Brain microvascular endothelial cell (primary cell): ENCODE data around the gene VWA2.

ENCODE experiments used
- DNase-seq: peaks from one replicate; pipeline ENCODE4 v3.0.0-alpha.2; 2020
- H3K27ac ChIP-seq: fragments of 250-450 bp; sonication (Bioruptor Pico); 2 replicates; pipeline ENCODE4 v1.5.1; 2020; ENCODE audit warnings: mild to moderate bottlenecking, moderate library complexity
- H3K27me3 ChIP-seq: fragments of 250-450 bp; sonication (Bioruptor Pico); replicated peaks from 2 replicates; pipeline ENCODE4 v1.5.1; 2020; ENCODE audit warnings: mild to moderate bottlenecking
- H3K36me3 ChIP-seq: fragments of 250-450 bp; sonication (Bioruptor Pico); replicated peaks from 2 replicates; pipeline ENCODE4 v1.5.1; 2020; ENCODE audit warnings: mild to moderate bottlenecking
- H3K4me3 ChIP-seq: 2 replicates; pipeline ENCODE4 v1.5.1; 2011; ENCODE audit warnings: low read depth, mild to moderate bottlenecking, control low read depth, low read length, moderate library complexity
- in situ Hi-C: cut with HindIII; loops from 2 replicates; pipeline ENCODE4 v1.10.0; 2017; ENCODE audit warnings: low sequenced_read_pairs, low pct_ligation_motif_present
- TF ChIP-seq, protein P1 (sequence below): IDR thresholded peaks from 2 replicates; pipeline ENCODE4 v1.5.1; 2011; ENCODE audit warnings: low read depth, mild to moderate bottlenecking, moderate library complexity, low read length, control low read depth, inconsistent platforms; ENCODE audit errors: missing control alignments

The VWA2 gene

DNA sequence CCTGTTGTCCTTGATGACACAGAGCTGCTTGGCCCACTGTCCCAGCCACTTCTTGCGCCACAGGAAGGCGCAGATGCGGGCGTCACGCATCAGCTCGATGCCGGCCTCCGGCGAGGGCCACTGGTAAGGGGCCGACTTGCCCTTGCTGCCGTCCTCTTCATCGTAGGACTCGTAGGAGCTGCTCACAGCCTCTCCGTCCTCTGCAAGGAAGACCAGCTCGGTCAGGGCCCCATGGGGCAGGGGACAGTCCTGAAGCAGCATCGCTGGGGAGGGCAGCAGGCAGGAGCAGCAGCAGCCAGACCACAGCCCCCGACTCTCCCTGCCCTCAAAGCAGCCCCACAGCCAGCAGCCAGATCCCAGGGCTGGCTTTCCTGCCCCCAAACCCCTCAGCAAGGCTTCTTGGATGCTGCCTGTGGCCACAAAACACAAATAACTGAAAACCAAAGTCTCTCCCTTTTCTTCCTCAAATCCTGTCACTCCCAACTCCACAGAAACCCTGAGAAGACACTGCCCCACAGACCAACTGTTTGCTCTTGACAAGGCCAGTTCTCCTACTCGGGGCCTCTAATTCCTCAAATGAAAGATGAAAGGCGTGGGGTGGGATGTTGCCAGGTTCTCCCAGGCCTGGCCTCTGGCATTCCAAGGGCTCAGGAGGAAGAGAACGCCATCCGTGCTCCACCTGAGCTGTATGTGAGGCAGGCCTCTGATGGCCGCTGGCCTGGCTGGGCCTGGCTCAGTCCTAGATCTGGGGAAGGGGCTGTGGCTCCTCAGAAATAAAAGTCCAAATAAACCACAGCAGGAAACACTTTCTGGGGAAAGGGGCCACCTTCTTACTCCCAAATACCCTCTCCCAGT lies 76.7 kb downstream of the VWA2 start:
- Histone ChIP-seq H3K36me3 (no peaks in the 10 kb centered on the region), H3K27me3 (no peaks in the 10 kb centered on the region), H3K27ac (no peak overlapping the region), H3K4me3 (no peak overlapping the region)
- no peak for DNase-seq
- TF ChIP-seq, protein P1, sequence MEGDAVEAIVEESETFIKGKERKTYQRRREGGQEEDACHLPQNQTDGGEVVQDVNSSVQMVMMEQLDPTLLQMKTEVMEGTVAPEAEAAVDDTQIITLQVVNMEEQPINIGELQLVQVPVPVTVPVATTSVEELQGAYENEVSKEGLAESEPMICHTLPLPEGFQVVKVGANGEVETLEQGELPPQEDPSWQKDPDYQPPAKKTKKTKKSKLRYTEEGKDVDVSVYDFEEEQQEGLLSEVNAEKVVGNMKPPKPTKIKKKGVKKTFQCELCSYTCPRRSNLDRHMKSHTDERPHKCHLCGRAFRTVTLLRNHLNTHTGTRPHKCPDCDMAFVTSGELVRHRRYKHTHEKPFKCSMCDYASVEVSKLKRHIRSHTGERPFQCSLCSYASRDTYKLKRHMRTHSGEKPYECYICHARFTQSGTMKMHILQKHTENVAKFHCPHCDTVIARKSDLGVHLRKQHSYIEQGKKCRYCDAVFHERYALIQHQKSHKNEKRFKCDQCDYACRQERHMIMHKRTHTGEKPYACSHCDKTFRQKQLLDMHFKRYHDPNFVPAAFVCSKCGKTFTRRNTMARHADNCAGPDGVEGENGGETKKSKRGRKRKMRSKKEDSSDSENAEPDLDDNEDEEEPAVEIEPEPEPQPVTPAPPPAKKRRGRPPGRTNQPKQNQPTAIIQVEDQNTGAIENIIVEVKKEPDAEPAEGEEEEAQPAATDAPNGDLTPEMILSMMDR: no peak
- in situ Hi-C loops: loop anchor here (25.0 kb wide), 1 partner anchor 372 kb away; no protein-coding TSS in a partner anchor

DNA sequence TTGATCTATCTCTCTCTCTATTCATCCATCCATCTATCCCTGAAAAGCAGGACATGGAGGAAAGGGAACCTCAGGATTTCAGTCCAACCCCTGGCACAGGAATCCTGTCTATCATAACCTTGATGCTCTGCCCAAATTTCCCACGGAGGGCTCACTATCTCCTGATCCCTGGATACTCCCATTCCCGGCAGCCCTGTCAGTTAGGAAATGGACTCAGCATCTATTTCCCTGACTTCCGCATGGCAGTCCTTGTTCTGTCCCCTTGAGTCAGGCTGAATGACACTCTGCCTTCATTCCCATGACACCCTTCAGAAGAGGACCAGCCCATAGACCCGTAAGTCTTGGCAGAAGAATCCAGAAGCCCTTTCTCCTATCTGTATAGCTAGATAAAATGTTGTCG lies 77.7 kb downstream of the VWA2 start:
- Histone ChIP-seq H3K27me3 (no peaks in the 10 kb centered on the region), H3K27ac (no peak overlapping the region), H3K36me3 (no peaks in the 10 kb centered on the region), H3K4me3 (no peak overlapping the region)
- no peak for DNase-seq
- TF ChIP-seq, protein P1: no peak
- in situ Hi-C loops: loop anchor here (25.0 kb wide), 1 partner anchor 371 kb away; no protein-coding TSS in a partner anchor

DNA sequence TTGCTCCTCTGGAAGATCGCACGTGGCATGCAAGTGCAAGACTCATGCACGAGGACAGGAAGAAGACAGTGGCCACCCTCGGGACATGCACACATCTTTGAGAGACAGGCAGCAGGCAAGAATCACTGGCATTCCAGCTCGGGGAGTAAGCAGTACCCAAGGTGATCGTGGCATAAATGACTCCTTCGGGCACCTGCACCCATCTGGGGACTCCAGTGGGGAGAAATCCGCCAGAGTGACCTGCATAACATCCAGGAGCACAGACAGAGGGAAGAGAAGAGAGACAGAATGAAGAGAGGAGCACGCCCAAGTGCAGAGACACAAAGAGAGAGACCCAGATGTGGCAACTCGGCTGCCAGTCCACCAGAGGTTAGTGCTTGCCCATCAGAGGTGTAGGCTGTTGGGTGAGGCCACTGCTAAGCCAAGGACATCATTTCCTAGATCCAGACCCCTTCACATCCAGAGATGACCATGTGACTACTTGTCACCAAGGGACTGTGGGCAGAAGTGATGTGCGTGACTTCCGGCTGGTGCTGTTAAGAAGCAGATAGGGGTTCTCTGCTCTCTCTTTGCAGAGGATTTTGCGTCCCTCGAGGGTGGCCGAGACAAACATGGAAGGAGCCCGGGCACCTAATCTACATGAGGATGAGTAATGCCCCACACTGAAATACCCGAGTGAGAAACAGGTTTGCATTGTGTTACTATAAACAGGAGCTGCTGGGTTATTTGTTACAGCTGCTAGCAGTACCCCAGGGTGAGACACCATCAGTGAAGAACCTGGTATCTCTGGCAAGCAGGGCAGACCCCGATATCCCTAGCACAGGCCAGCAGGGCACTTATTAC lies 80.6 kb downstream of the VWA2 start:
- TF ChIP-seq, protein P1: no peak
- in situ Hi-C loops: loop anchor here (25.0 kb wide), 1 partner anchor 368 kb away; no protein-coding TSS in a partner anchor
- no peak overlapping the region for H3K27ac ChIP-seq
- H3K27me3 ChIP-seq: no peaks in the 10 kb centered on the region
- no peak overlapping the region for H3K4me3 ChIP-seq
- no peaks in the 10 kb centered on the region for H3K36me3 ChIP-seq
- no peak for DNase-seq

DNA sequence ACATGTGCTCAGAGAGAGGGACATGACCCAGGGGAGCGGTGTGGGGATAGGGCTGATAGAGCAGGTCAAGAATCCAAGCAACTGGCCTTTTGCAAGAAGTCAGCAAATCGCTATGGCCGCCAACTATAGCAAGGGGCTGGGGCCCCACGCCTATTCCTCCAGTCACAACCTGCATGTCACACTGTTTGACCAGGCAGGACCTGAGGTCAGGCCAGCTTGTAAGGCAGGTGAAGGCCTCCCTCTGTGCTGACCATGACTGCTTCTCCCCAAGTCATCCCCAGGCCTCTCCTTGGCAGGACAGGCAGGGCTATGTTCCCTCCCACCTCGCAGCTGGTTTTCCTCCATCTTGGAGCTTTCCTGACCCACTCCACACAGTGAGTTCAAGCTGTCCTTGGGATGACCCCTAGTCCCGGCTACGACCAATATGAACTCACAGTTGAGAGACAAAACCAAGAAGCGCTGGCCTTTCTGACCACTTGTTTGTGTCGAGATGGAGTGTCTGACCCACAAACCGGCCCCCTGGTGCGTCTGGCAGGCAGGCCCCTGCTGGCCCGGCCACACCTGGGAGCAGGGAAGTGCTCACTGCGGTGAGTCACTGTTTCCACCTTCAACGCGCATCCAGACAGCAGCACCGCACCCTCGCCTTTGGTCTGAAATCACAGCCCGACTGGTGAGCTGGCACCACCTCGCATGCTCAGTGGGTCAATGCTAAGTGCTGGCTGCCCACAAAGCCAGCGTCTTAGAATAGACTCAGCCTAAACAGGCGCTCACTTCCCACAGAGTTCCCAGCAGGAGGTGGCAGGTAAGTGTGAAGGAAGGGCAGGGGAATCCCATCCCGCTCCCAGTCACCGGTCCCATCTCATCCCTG lies 81.4 kb downstream of the VWA2 start:
- DNase-seq: no peak
- H3K4me3 ChIP-seq: no peak overlapping the region
- TF ChIP-seq, protein P1: no peak

DNA sequence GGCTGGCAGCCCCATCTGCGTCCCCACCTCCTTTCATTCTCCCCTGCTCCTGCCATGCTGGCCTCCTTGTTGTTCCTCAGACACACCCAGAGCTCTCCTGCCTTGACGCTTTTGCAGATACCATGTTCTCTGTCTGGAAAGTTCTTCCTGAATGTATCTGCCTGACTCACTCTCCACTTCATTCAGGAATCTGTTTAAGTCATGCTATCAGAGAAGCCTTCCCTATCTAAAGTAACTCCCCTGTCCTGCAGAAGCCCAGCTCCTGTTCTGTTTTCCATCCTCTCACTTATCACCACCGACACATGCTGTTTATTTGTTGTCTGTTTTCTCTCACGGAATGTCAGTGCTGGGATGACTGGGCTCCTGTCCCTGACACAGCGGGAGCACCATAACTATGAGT lies 83.3 kb downstream of the VWA2 start:
- H3K27ac ChIP-seq: no peak overlapping the region
- no peaks in the 10 kb centered on the region for H3K27me3 ChIP-seq
- in situ Hi-C loops: loop anchor here (25.0 kb wide), 1 partner anchor 365 kb away; no protein-coding TSS in a partner anchor
- TF ChIP-seq, protein P1: no peak
- peak; percentile 25 for DNase-seq
- no peaks in the 10 kb centered on the region for H3K36me3 ChIP-seq
- H3K4me3 ChIP-seq: no peak overlapping the region

More for the DNA sequence above, 81.4 kb downstream of the VWA2 start:
- no peaks in the 10 kb centered on the region for H3K27me3 ChIP-seq
- no peak overlapping the region for H3K27ac ChIP-seq
- H3K36me3 ChIP-seq: no peaks in the 10 kb centered on the region
- in situ Hi-C loops: loop anchor here (25.0 kb wide), 1 partner anchor 367 kb away; no protein-coding TSS in a partner anchor
